Osteocyte (in vitro differentiated cells): ENCODE results near the gene STRADB. TPM values are rescaled to one million over a fixed set of nuclear protein-coding genes. Genes with fewer than 3 reads are reported as not detected.

ENCODE experiments used
- DNase-seq: peaks from one replicate; pipeline ENCODE4 v3.0.0; 2021; ENCODE audit warnings: mixed read lengths; ENCODE audit not compliant: unreplicated experiment; ENCODE audit errors: extremely low spot score
- H3K27ac Mint-ChIP-seq: one replicate; pipeline ENCODE4 v1.8.0; 2021; ENCODE audit warnings: mild to moderate bottlenecking, mixed read lengths; ENCODE audit not compliant: unreplicated experiment
- H3K27me3 Mint-ChIP-seq: one replicate; pipeline ENCODE4 v1.8.0; 2021; ENCODE audit warnings: mixed read lengths; ENCODE audit not compliant: unreplicated experiment
- H3K36me3 Mint-ChIP-seq: one replicate; pipeline ENCODE4 v1.8.0; 2021; ENCODE audit warnings: mixed read lengths; ENCODE audit not compliant: unreplicated experiment
- H3K4me1 Mint-ChIP-seq: one replicate; pipeline ENCODE4 v1.8.0; 2021; ENCODE audit warnings: mixed read lengths; ENCODE audit not compliant: unreplicated experiment
- H3K4me3 Mint-ChIP-seq: one replicate; pipeline ENCODE4 v1.8.0; 2021; ENCODE audit warnings: mild to moderate bottlenecking, moderate library complexity, mixed read lengths; ENCODE audit not compliant: unreplicated experiment
- H3K9me3 Mint-ChIP-seq: one replicate; pipeline ENCODE4 v1.8.0; 2021; ENCODE audit warnings: mixed read lengths; ENCODE audit not compliant: unreplicated experiment
- CTCF ChIP-seq: fragments of 200-600 bp; sonication (generic); IDR thresholded peaks from 2 replicates; pipeline ENCODE4 v1.5.0; 2021; ENCODE audit warnings: antibody characterized with exemption, mild to moderate bottlenecking, moderate library complexity
- total RNA-seq: library from RNA; stranded (reverse); gene quantifications from 2 replicates; pipeline ENCODE4 v1.2.1, GENCODE V29; 2021

STRADB gene
- total RNA-seq, 1 donor from 2014 or later: 18.5 TPM

- TF ChIP-seq CTCF: no peak
- H3K9me3 Mint-ChIP-seq: no peaks in the 10 kb centered on the region
- H3K4me1 Mint-ChIP-seq: peaks cover 15% of the 10 kb centered on the region
- no peak for DNase-seq
- H3K27ac Mint-ChIP-seq: no peak overlapping the region
- no peak overlapping the region for H3K4me3 Mint-ChIP-seq
- peaks cover 10% of the 10 kb centered on the region for H3K36me3 Mint-ChIP-seq
- no peaks in the 10 kb centered on the region for H3K27me3 Mint-ChIP-seq
These were observed 40.1 kb upstream of the STRADB start for GRCh38 chr2:201411421-201411820.

GRCh38 chr2:201413143-201413542 is 38.4 kb upstream of the STRADB start:
- H3K27ac Mint-ChIP-seq: no peak overlapping the region
- H3K36me3 Mint-ChIP-seq: peaks cover 11% of the 10 kb centered on the region
- H3K27me3 Mint-ChIP-seq: no peaks in the 10 kb centered on the region
- H3K4me3 Mint-ChIP-seq: no peak overlapping the region
- no peak for TF ChIP-seq CTCF
- no peaks in the 10 kb centered on the region for H3K9me3 Mint-ChIP-seq
- H3K4me1 Mint-ChIP-seq: peaks cover 7% of the 10 kb centered on the region
- no peak for DNase-seq

GRCh38 chr2:201413552-201413951 is 38.0 kb upstream of the STRADB start:
- DNase-seq: no peak
- Mint-ChIP-seq H3K4me3 (no peak overlapping the region), H3K36me3 (peaks cover 11% of the 10 kb centered on the region), H3K4me1 (peaks cover 7% of the 10 kb centered on the region), H3K27me3 (no peaks in the 10 kb centered on the region), H3K27ac (no peak overlapping the region), H3K9me3 (no peaks in the 10 kb centered on the region)
- TF ChIP-seq CTCF: no peak

GRCh38 chr2:201414099-201415023 is 37.2 kb upstream of the STRADB start:
- no peak for DNase-seq
- no peak overlapping the region for H3K4me3 Mint-ChIP-seq
- H3K4me1 Mint-ChIP-seq: peaks cover 7% of the 10 kb centered on the region
- H3K27me3 Mint-ChIP-seq: no peaks in the 10 kb centered on the region
- no peak overlapping the region for H3K27ac Mint-ChIP-seq
- TF ChIP-seq CTCF: no peak
- H3K36me3 Mint-ChIP-seq: peaks cover 17% of the 10 kb centered on the region
- H3K9me3 Mint-ChIP-seq: no peaks in the 10 kb centered on the region

- no peak for TF ChIP-seq CTCF
- no peaks in the 10 kb centered on the region for H3K27me3 Mint-ChIP-seq
- no peak overlapping the region for H3K4me3 Mint-ChIP-seq
- DNase-seq: no peak
- H3K27ac Mint-ChIP-seq: no peak overlapping the region
- peaks cover 11% of the 10 kb centered on the region for H3K4me1 Mint-ChIP-seq
- H3K9me3 Mint-ChIP-seq: no peaks in the 10 kb centered on the region
- H3K36me3 Mint-ChIP-seq: peaks cover 23% of the 10 kb centered on the region
These were observed 36.4 kb upstream of the STRADB start for GRCh38 chr2:201415149-201415548.
